H1 (cell line): ENCODE data around the gene ROGDI. TPM values are rescaled to one million over a fixed set of nuclear protein-coding genes. Genes with fewer than 3 reads are reported as not detected.

Experiments
- CTCF ChIA-PET: fragments of 300-600 bp; sonication (Branson Sonifier 250); formaldehyde crosslinking; loops from one replicate; lab custom pipeline; 2021; ENCODE audit not compliant: partially characterized antibody; lab: Charles Lee
- POLR2A ChIA-PET: fragments of 300-600 bp; sonication (Branson Sonifier 250); formaldehyde crosslinking; loops from one replicate; lab custom pipeline; 2021; ENCODE audit warnings: inconsistent platforms; ENCODE audit not compliant: partially characterized antibody; lab: Charles Lee
- DNase-seq, 2 experiments: peaks; one replicate each; pipeline versions ENCODE4 v3.0.0 to v3.0.0-alpha.2; 2010 to 2022; ENCODE audit warnings: low spot score in 2 of 2, low read depth in 1 of 2, mixed read lengths in 1 of 2
- FAIRE-seq: peaks from 2 replicates; lab custom pipeline; 2011; peaks lifted over from hg19 to GRCh38; lab: Jason Lieb, UNC
- H2AFZ ChIP-seq: 2 replicates; pipeline ENCODE4 v1.8.1; 2012; ENCODE audit warnings: low read length, inconsistent platforms
- H2AK5ac ChIP-seq: 2 replicates; pipeline ENCODE4 v1.6.1; 2013; ENCODE audit warnings: low read depth, low read length
- H2BK120ac ChIP-seq: replicated peaks from 2 replicates; pipeline ENCODE3; 2013; ENCODE audit warnings: low read depth, low read length, inconsistent platforms
- H2BK12ac ChIP-seq: 2 replicates; pipeline ENCODE4 v1.6.1; 2013; ENCODE audit warnings: low read depth, low read length
- H2BK15ac ChIP-seq: 2 replicates; pipeline ENCODE4 v1.6.1; 2013; ENCODE audit warnings: low read length
- H2BK20ac ChIP-seq: 2 replicates; pipeline ENCODE4 v1.6.1; 2013; ENCODE audit warnings: low read length
- H2BK5ac ChIP-seq: 2 replicates; pipeline ENCODE4 v1.6.1; 2013; ENCODE audit warnings: low read depth, low read length
- H3K14ac ChIP-seq: 2 replicates; pipeline ENCODE4 v1.6.1; 2013; ENCODE audit warnings: inconsistent platforms; ENCODE audit not compliant: insufficient read length
- H3K18ac ChIP-seq: 2 replicates; pipeline ENCODE4 v1.6.1; 2013; ENCODE audit warnings: low read length; ENCODE audit errors: extremely low read depth
- H3K23ac ChIP-seq: 2 replicates; pipeline ENCODE4 v1.6.1; 2013; ENCODE audit warnings: inconsistent platforms; ENCODE audit not compliant: insufficient read length
- H3K23me2 ChIP-seq: 2 replicates; pipeline ENCODE4 v1.6.1; 2013; ENCODE audit warnings: low read depth, low read length
- H3K27ac ChIP-seq: 2 replicates; pipeline ENCODE4 v1.6.1; 2011; ENCODE audit warnings: low read depth, low read length, inconsistent platforms
- H3K27me3 ChIP-seq, 4 experiments: replicated peaks in 1 of 4; 1 replicate in 1 of 4; 2 replicates in 3 of 4; pipeline versions ENCODE4 v1.6.1 to v1.8.1; 2011 to 2013; ENCODE audit warnings: low read length in 3 of 4, mild to moderate bottlenecking in 3 of 4, inconsistent platforms in 2 of 4, mixed read lengths in 2 of 4, moderate library complexity in 1 of 4; ENCODE audit not compliant: control insufficient read depth in 3 of 4, insufficient read depth in 3 of 4; ENCODE audit errors: extremely low read depth in 1 of 4
- H3K36me3 ChIP-seq, 4 experiments: 2 replicates each; pipeline versions ENCODE4 v1.6.1 to v1.8.1; 2011 to 2013; ENCODE audit warnings: mild to moderate bottlenecking in 4 of 4, low read length in 3 of 4, moderate library complexity in 2 of 4, control low read depth in 1 of 4, inconsistent platforms in 1 of 4; ENCODE audit not compliant: insufficient read depth in 4 of 4, control insufficient read depth in 2 of 4
- H3K4ac ChIP-seq: replicated peaks from 2 replicates; pipeline ENCODE3; 2013; ENCODE audit warnings: low read length, low read depth, mixed read lengths, inconsistent platforms; ENCODE audit not compliant: insufficient read length
- H3K4me1 ChIP-seq, 4 experiments: replicated peaks in 1 of 4; 1 replicate in 1 of 4; 2 replicates in 3 of 4; pipeline versions ENCODE4 v1.6.1 to v1.8.1; 2011 to 2013; ENCODE audit warnings: low read length in 3 of 4, inconsistent platforms in 2 of 4, mixed read lengths in 1 of 4; ENCODE audit not compliant: insufficient read depth in 4 of 4, control insufficient read depth in 3 of 4
- H3K4me2 ChIP-seq, 2 experiments: 2 replicates each; pipeline versions ENCODE4 v1.6.1 to v1.8.1; 2011 to 2013; ENCODE audit warnings: low read depth in 2 of 2, low read length in 2 of 2, control low read depth in 1 of 2, inconsistent platforms in 1 of 2, mild to moderate bottlenecking in 1 of 2; ENCODE audit not compliant: insufficient read depth in 1 of 2
- H3K4me3 ChIP-seq, 4 experiments: fragments of 200-600, 300-600 bp in 1 of 4; sonication (generic), shearing (Covaris generic), sonication (Bioruptor Twin) in 1 of 4; 2 replicates each; pipeline versions ENCODE4 v1.5.1 to v1.8.1; 2011 to 2016; ENCODE audit warnings: low read length in 4 of 4, low read depth in 3 of 4, control low read depth in 2 of 4, inconsistent platforms in 2 of 4, mild to moderate bottlenecking in 2 of 4, mixed read lengths in 1 of 4, moderate library complexity in 1 of 4; ENCODE audit not compliant: insufficient read depth in 2 of 4; ENCODE audit errors: extremely low read depth in 1 of 4
- H3K56ac ChIP-seq: replicated peaks from 2 replicates; pipeline ENCODE3; 2013; ENCODE audit warnings: low read depth, mild to moderate bottlenecking, mixed read lengths, low read length, inconsistent platforms; ENCODE audit not compliant: insufficient read length
- H3K79me1 ChIP-seq: 2 replicates; pipeline ENCODE4 v1.6.1; 2013; ENCODE audit warnings: low read depth, low read length, control low read depth
- H3K79me2 ChIP-seq, 2 experiments: 2 replicates each; pipeline versions ENCODE4 v1.6.1 to v1.8.1; 2012 to 2013; ENCODE audit warnings: low read length in 2 of 2, mild to moderate bottlenecking in 2 of 2, inconsistent platforms in 1 of 2; ENCODE audit not compliant: insufficient read depth in 2 of 2, control insufficient read depth in 1 of 2
- H3K9ac ChIP-seq, 4 experiments: replicated peaks in 1 of 4; 1 replicate in 1 of 4; 2 replicates in 3 of 4; pipeline versions ENCODE4 v1.6.1 to v1.8.1; 2011 to 2013; ENCODE audit warnings: low read depth in 3 of 4, low read length in 3 of 4, control low read depth in 2 of 4, mild to moderate bottlenecking in 2 of 4, moderate library complexity in 2 of 4, inconsistent platforms in 1 of 4; ENCODE audit errors: extremely low read depth in 1 of 4
- H3K9me3 ChIP-seq, 2 experiments: 2 replicates each; pipeline versions ENCODE4 v1.6.1 to v1.8.1; 2012 to 2013; ENCODE audit warnings: mild to moderate bottlenecking in 2 of 2, moderate library complexity in 2 of 2, control low read depth in 1 of 2, inconsistent platforms in 1 of 2, low read depth in 1 of 2, low read length in 1 of 2, mixed read lengths in 1 of 2; ENCODE audit not compliant: insufficient read depth in 2 of 2
- H4K20me1 ChIP-seq, 2 experiments: replicated peaks in 1 of 2; 2 replicates each; pipeline versions ENCODE3 to v1.8.1; 2011 to 2013; ENCODE audit warnings: inconsistent platforms in 2 of 2, low read length in 2 of 2, mild to moderate bottlenecking in 1 of 2; ENCODE audit not compliant: insufficient read depth in 2 of 2, control insufficient read depth in 1 of 2
- H4K5ac ChIP-seq: 2 replicates; pipeline ENCODE4 v1.6.1; 2013; ENCODE audit warnings: low read length, low read depth, mixed read lengths, inconsistent platforms; ENCODE audit not compliant: insufficient read length
- H4K8ac ChIP-seq: 2 replicates; pipeline ENCODE4 v1.8.0; 2013; ENCODE audit warnings: mild to moderate bottlenecking, moderate library complexity, low read length, inconsistent platforms; ENCODE audit not compliant: insufficient read depth; ENCODE audit errors: extremely low read depth
- H4K91ac ChIP-seq: replicated peaks from 2 replicates; pipeline ENCODE3; 2013; ENCODE audit warnings: low read length, mixed read lengths, inconsistent platforms; ENCODE audit not compliant: insufficient read length
- CBX5 ChIP-seq: fragments of 300-800, 300-1000 bp; sonication (generic); IDR thresholded peaks from 2 replicates; pipeline ENCODE4 v1.7.1; 2016; ENCODE audit warnings: antibody characterized with exemption, low read length, low read depth
- CHD2 ChIP-seq: IDR thresholded peaks from 2 replicates; pipeline ENCODE4 v1.6.1; 2012; ENCODE audit warnings: low read length, improper control_type of control experiment
- GABPA ChIP-seq: IDR thresholded peaks from 2 replicates; pipeline ENCODE4 v1.6.1; 2011; ENCODE audit warnings: mild to moderate bottlenecking, low read length, moderate library complexity, borderline replicate concordance; ENCODE audit not compliant: insufficient read depth
- JUND ChIP-seq: IDR thresholded peaks from 2 replicates; pipeline ENCODE4 v1.6.1; 2011; ENCODE audit warnings: mild to moderate bottlenecking, improper control_type of control experiment, low read length
- KDM1A ChIP-seq: fragments of 200-600, 300-600 bp; sonication (generic); IDR thresholded peaks from 2 replicates; pipeline ENCODE4 v1.7.1; 2016; ENCODE audit warnings: mild to moderate bottlenecking, low read length, borderline replicate concordance
- POLR2AphosphoS5 ChIP-seq: IDR thresholded peaks from 2 replicates; pipeline ENCODE4 v1.6.1; 2011; ENCODE audit warnings: low read depth, low read length
- RFX5 ChIP-seq: IDR thresholded peaks from 2 replicates; pipeline ENCODE4 v1.6.1; 2011; ENCODE audit warnings: low read depth, low read length, improper control_type of control experiment, borderline replicate concordance
- RXRA ChIP-seq: IDR thresholded peaks from 2 replicates; pipeline ENCODE4 v1.6.1; 2011; ENCODE audit warnings: low read depth, mild to moderate bottlenecking, low read length, moderate library complexity; ENCODE audit not compliant: insufficient read depth
- SAP30 ChIP-seq: fragments of 300-600 bp; sonication (generic); IDR thresholded peaks from 2 replicates; pipeline ENCODE4 v1.7.1; 2012; ENCODE audit warnings: low read length, moderate library complexity, mild to moderate bottlenecking, inconsistent platforms; ENCODE audit not compliant: insufficient read depth, insufficient replicate concordance
- SP2 ChIP-seq: IDR thresholded peaks from 2 replicates; pipeline ENCODE4 v1.6.1; 2012; ENCODE audit warnings: mild to moderate bottlenecking, low read length, inconsistent platforms
- TAF1 ChIP-seq: IDR thresholded peaks from 2 replicates; pipeline ENCODE4 v1.6.1; 2011; ENCODE audit warnings: mild to moderate bottlenecking, low read depth, low read length
- TBP ChIP-seq: IDR thresholded peaks from 2 replicates; pipeline ENCODE4 v1.6.1; 2011; ENCODE audit warnings: low read depth, low read length, improper control_type of control experiment
- WGBS, 2 experiments: shearing (Covaris generic) in 1 of 2; methylation state at CpG; one replicate each; pipeline versions ENCODE4 v1.1.6 to v1.1.7; 2013 to 2015; ENCODE audit warnings: low lambda C conversion rate in 2 of 2, mixed read lengths in 2 of 2, inconsistent platforms in 1 of 2, low coverage in 1 of 2, missing lambda C conversion rate in 1 of 2; ENCODE audit not compliant: insufficient replicate concordance in 2 of 2, insufficient coverage in 1 of 2, insufficient read length in 1 of 2; ENCODE audit errors: extremely low coverage in 1 of 2, missing lambda C conversion rate in 1 of 2; 5-methylcytosine and 5-hydroxymethylcytosine counted together
- polyA plus RNA-seq, 7 experiments: library from polyadenylated mRNA; depleted of rRNA in 3 of 7; stranded (reverse) in 5 of 7; unstranded in 2 of 7; fragments of >200 nt in 5 of 7; fragments of 200-250 nt in 2 of 7; gene quantifications; 1 replicate in 5 of 7; 2 replicates in 1 of 7; 4 replicates in 1 of 7; pipeline versions ENCODE4 v1.2.1 to v1.2.3, GENCODE V29; 2011 to 2013; ENCODE audit warnings: missing spikeins in 2 of 7, mixed read lengths in 2 of 7
- total RNA-seq: library from RNA; stranded (reverse); fragmentation: NEBNext Ultra II Directional; extraction: Animal tissue kit (Norgen Biotek cat#: 25700); gene quantifications from 2 replicates; pipeline ENCODE4 v1.2.1, GENCODE V29; 2021
- TF ChIP-seq, protein P1 (sequence below): IDR thresholded peaks from 2 replicates; pipeline ENCODE4 v1.6.1; 2012; ENCODE audit warnings: inconsistent platforms

ROGDI gene
- total and polyA plus RNA-seq, 2 of the 8 experiments (the other 6 are each of a cell fraction or from before 2014, with no cell fraction given), result 27.4 to 68.4 TPM

DNA sequence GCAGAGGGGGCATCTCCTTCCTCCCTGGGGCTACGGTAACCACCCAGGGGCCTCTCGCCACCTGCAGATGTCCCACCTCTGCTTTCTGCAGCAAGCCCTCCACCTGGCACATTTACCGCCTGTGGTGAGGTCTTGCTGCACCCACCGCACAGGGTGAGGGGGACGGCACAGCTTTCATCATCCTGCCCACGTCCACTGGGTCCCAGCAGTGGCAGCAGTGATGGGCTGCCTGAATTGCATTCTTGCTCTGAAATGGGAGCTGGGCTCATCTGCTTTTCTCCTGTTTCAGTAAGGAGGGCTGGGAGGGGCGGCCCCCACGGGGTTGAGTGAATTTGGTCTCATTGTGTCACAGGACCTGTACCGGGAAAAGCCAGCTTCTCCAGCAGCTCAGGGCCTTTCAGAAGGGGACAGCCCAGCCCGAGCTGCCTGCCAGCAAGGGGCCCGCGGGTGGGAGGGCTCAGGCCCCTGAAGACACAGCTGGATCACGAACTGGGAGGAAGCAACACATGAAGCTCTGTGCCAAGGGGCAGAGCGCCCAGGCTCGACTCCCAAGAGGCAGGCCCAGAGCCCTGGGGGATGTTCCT, 55.4 kb downstream of the ROGDI start:
- Histone ChIP-seq H3K79me1 (no peaks in the 10 kb centered on the region), H2AFZ (no peak overlapping the region), H3K23ac (no peak overlapping the region), H2BK5ac (no peak overlapping the region), H3K56ac (no peak overlapping the region), H4K91ac (no peak overlapping the region), H2AK5ac (peak overlapping the region; percentile 75; the same call in 1 of the 2 replicates), H3K79me2 (no peaks in the 10 kb centered on the region), H3K9ac (no peak overlapping the region), H3K18ac (no peak overlapping the region), H3K36me3 (peaks cover 2 to 10% (median 6%) of the 10 kb centered on the region in 4 experiments; a peak in 5 of 8 replicates), H3K23me2 (no peaks in the 10 kb centered on the region), H4K5ac (no peak overlapping the region), H3K27me3 (no peaks in the 10 kb centered on the region), H2BK120ac (no peak overlapping the region), H4K8ac (peak overlapping the region; percentile 75; the same call in 1 of the 2 replicates), H2BK12ac (0 out of 2 replicates have a peak overlapping the region, but pooled peaks have one; percentile 39), H2BK20ac (no peak overlapping the region), H3K9me3 (no peaks in the 10 kb centered on the region), H2BK15ac (no peak overlapping the region), H3K14ac (no peak overlapping the region), H3K4ac (no peak overlapping the region), H3K27ac (no peak overlapping the region), H4K20me1 (no peaks in the 10 kb centered on the region), H3K4me1 (peaks cover 4 to 9% (median 6%) of the 10 kb centered on the region in 4 experiments), H3K4me2 (no peak overlapping the region), H3K4me3 (no peak overlapping the region)
- WGBS, 2 experiments, result 90% methylated on average over 14 of the region's 15 CpGs; no CpG with 5 or more reads in 1 of the 2 experiments
- no peak for DNase-seq
- ChIA-PET POLR2A (interaction anchor here (0.7 to 3.2 kb wide), 9 partner anchors 11 to 80 kb away, joined by 3 to 30 read pairs (median 4); partner anchors contain the start of genes ANKS3, DNAAF8 and SMIM22), CTCF (interaction anchor here (0.8 to 1.7 kb wide), 4 partner anchors 10 to 51 kb away, joined by 3 to 6 read pairs (median 3); no protein-coding TSS in a partner anchor)
- FAIRE-seq, result no peak
- no peak for TF ChIP-seq SP2
- TF ChIP-seq RFX5, result no peak
- TF ChIP-seq SAP30, result no peak
- TF ChIP-seq, protein P1, sequence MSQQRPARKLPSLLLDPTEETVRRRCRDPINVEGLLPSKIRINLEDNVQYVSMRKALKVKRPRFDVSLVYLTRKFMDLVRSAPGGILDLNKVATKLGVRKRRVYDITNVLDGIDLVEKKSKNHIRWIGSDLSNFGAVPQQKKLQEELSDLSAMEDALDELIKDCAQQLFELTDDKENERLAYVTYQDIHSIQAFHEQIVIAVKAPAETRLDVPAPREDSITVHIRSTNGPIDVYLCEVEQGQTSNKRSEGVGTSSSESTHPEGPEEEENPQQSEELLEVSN, result no peak
- no peak for TF ChIP-seq KDM1A
- TF ChIP-seq GABPA, result no peak
- no peak for TF ChIP-seq POLR2AphosphoS5
- TF ChIP-seq TAF1, result no peak
- no peak for TF ChIP-seq CBX5
- no peak for TF ChIP-seq JUND
- TF ChIP-seq CHD2, result no peak
- TF ChIP-seq RXRA, result no peak
- TF ChIP-seq TBP, result no peak
